A549 treated with AZD9567 at 1 μM for 4 hours (cell line): ENCODE results near the gene PTPA. TPM values are rescaled to one million over a fixed set of nuclear protein-coding genes. Genes with fewer than 3 reads are reported as not detected.

ENCODE experiments used
- total RNA-seq: library from RNA; stranded (reverse); fragments of 200-300 nt; extraction: Qiagen RNA extraction; gene quantifications from 5 replicates; pipeline ENCODE4 v1.2.3, GENCODE V29; 2022; ENCODE audit not compliant: insufficient read depth

Gene PTPA
- total RNA-seq: 105 to 132 TPM (median 120 TPM) in 5 replicates

GRCh38 chr9:129110740-129111527 lies at the start of gene PTPA, which contains the start of gene CRAT:
PTPA (plus strand) TSS chr9:129111415; CDS start chr9:129111601, 186 bp downstream.
CRAT (minus strand) TSS chr9:129110793; CDS start chr9:129110509, 284 bp downstream.

GRCh38 chr9:129080601-129081387 lies 30.4 kb upstream of the PTPA start, which contains the start of gene DOLPP1:
DOLPP1 (plus strand) TSS chr9:129081111; CDS start chr9:129081132, 21 bp downstream.

GRCh38 chr9:129177791-129178567 lies 66.8 kb downstream of the PTPA start, which contains the start of gene IER5L:
IER5L (minus strand) TSS chr9:129178261; CDS start chr9:129178052, 209 bp downstream.

Other genes with a start within 250 kb of the PTPA start
- gene KYAT1, start 229.5 kb upstream of the PTPA start, total RNA-seq: 10.6 to 17.9 TPM (median 11.7 TPM) in 5 replicates
- gene LRRC8A, start 229.3 kb upstream of the PTPA start, total RNA-seq: 75.4 to 98.6 TPM (median 92.6 TPM) in 5 replicates
- 0.15 to 0.24 TPM in 2 of 5 replicates, not detected in the others for gene PHYHD1, start 190.4 kb upstream of the PTPA start, total RNA-seq
- 26.2 to 39.9 TPM (median 37.0 TPM) in 5 replicates for gene DOLK, start 163.8 kb upstream of the PTPA start, total RNA-seq
- gene NUP188, start 163.7 kb upstream of the PTPA start, total RNA-seq: 37.7 to 54.3 TPM (median 41.8 TPM) in 5 replicates
- gene SH3GLB2, start 83.1 kb upstream of the PTPA start, total RNA-seq: 42.4 to 59.2 TPM (median 56.2 TPM) in 5 replicates
- gene MIGA2, start 74.8 kb upstream of the PTPA start, total RNA-seq: 11.1 to 18.2 TPM (median 16.4 TPM) in 5 replicates
- gene DOLPP1, start 30.3 kb upstream of the PTPA start, total RNA-seq: 19.8 to 21.8 TPM (median 20.1 TPM) in 5 replicates
- 29.3 to 31.6 TPM (median 31.5 TPM) in 5 replicates for gene CRAT, start 622 bp upstream of the PTPA start, total RNA-seq
- 27.7 to 48.9 TPM (median 47.5 TPM) in 5 replicates for gene IER5L, start 66.8 kb downstream of the PTPA start, total RNA-seq